HG02642 (cell line): Measurements from ENCODE around the gene TPM3.
A peak's percentile ranks its signal among the peaks of the same experiment; 100 is the strongest.
"Not testable (repeated sequence)": the region's sequence is repeated elsewhere in the genome, so short reads cannot be mapped to it uniquely, and the experiment has no call there.

Experiments
- ATAC-seq: cut with Tn5 transposase; IDR thresholded peaks from one replicate; pipeline ENCODE4 v1.9.1; 2021; ENCODE audit warnings: mild to moderate bottlenecking; ENCODE audit not compliant: unreplicated experiment, poor library complexity

The TPM3 gene

DNA sequence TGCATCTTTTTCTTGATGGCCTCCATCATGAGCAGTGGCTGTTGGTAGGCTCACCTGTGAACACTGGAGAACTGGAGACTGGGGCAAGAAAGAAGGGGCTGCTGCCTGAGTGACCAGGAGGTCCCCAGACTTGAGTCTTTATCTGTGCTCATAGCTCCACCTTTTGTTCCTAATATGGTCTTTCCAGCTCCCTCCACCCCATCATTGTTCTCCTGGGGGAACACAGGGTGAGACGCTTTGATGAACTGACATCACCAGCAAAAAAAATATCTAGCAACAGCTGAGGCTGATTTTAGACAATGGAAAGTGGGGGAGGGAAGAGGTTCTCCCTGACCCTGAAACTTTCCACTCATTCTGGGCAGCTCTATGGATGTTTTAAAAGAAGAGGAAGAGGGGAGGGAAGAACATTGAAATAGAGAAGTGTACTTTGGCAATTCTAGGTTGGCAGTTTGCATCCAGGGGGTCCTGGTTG is at the start of gene TPM3:
TPM3 (minus strand) TSS at position 111 of the 472 bp plus-strand sequence; CDS start at position 29, 82 bp downstream.
- no peak for ATAC-seq

DNA sequence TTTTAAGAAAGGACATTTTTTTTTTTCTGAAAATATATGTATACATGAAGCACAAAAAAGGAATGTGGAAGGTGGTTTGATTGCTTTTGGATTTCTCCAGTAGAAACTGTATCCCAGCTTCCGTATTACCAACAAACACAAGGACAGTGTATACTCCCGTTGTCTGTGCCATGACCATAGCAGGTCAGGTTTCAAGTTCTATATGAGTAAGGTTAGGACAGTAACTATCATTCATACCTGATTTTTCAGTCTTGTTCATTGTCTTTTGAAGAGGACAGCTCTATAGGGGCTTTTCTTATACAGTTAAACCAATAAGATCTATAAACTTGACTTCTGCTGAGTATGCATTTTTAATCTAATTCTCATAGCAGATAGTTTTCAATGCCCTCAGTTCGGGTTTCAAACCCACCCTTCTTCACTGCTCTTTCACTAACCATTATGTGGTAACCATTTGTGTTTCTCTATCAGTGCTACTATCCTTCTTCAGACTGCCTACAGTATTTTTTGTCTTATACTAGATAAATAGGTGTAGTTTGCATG is 48.5 kb upstream of the TPM3 start:
- no peak for ATAC-seq

DNA sequence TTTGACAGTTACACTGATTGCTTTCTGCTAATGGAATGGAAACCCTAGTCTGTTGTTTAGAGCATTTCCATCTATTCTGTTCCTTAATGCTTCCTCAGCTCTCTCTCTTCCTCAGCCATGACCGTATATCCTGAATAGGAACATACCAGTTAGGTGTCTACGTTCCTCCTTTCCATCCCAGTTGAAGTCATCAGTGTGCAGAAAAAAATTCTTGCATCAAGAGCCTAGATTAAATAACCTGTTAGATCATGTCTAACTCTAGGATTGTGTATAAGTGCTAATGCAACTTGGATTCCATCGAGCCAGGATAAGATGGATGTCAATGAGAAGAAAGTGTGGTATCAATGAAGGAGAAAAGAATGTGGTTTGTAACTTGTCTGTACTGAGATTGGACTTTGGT is 47.6 kb upstream of the TPM3 start:
- ATAC-seq, result no peak

DNA sequence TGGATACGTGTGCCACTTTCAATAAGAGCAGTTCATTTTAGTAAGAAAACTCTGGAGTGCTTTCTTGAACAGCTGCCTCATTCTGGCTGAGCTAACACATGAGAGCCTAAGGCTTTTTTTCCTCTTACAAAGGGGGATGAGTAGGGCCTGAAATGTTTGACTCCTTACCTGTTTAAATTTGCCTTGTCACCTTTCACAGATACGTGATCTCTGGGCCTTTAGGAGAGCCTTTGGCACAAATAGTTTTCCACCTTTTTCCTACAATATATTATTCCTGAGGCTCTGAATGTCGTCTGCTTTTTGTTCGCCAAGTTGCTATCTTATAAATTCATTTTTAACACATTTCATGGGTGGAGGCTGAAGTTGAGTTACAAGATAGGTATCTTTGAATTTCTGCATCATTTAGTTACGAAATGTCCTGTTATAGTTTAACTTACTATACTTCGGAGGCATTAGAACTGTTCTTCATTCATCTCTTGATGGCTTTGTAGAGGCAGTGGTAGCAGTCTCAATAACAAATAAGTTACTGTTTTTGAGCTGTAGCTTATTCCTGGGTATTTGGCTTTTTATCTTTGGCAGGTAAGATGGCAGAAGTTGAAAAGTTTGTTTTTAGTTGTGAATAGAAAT is 46.1 kb upstream of the TPM3 start:
- ATAC-seq, result no peak

DNA sequence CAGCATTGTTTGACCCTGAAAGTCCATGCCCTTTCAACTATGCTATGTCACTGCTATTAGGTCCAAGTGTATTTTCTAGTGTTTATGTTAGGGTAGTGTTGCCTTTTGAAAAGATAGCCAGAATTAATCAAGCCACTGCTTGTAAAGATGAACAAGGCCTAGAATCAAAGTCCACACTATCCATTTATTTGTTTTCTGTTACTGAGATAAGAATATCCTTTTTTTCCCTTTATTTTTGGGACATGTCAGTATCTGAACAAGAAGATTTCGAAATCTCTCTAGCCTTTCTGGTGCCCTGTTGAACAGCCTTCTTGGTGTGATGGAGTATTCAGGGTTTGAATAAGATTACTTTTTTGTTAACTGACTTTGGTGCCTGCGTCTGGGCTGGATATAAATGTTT is 45.5 kb upstream of the TPM3 start:
- ATAC-seq, result no peak

DNA sequence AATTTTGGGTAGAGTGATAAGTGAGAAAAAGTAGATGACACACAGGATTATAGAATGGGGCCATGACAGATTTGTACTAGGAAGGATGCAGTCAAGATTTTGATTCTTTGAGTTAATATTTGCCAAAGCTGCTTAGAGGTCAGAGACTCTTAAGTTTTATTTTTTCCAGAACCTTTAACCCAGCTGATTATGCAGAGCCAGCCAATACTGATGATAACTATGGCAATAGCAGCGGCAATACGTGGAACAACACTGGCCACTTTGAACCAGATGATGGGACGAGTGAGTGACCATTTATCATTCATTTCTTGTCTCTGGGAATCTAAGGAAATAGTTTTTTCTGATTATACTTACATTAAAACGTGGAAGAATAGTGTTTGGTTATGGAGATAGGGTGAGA is 45.0 kb upstream of the TPM3 start:
- ATAC-seq, result no peak

DNA sequence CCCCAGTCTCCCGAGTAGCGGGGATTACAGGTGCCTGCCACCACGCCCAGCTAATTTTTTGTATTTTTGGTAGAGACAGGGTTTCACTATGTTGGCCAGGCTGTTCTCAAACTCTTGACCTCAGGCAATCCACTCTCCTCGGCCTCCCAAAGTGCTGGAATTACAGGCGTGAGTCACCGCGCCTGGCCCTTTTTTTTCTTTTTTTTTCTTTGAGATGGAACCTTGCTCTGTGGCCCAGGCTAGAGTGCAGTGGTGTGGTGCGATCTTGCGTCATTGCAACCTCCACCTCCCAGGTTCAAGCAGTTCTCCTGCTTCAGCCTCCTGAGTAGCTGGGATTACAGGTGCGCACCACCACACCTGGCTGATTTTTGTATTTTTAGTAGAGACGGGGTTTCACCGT is 41.2 kb upstream of the TPM3 start:
- ATAC-seq, result not testable (repeated sequence)

DNA sequence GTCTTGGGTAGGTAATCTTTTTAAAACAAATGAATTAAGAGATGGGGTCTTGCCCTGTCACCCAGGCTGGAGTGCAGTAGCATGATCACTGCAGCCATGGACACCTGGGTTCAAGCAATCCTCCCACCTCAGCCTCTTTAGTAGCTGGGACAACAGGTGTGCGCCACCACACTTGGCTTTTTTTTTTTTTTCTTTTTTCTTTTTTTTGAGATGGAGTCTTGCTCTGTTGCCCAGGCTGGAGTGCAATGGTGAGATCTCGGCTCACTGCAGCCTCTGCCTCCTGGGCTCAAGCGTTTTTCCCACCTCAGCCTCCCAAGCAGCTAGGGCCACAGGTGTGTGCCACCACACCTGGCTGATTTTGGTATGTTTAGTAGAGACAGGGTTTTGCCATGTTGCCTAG is 39.2 kb upstream of the TPM3 start:
- not testable (repeated sequence) for ATAC-seq

DNA sequence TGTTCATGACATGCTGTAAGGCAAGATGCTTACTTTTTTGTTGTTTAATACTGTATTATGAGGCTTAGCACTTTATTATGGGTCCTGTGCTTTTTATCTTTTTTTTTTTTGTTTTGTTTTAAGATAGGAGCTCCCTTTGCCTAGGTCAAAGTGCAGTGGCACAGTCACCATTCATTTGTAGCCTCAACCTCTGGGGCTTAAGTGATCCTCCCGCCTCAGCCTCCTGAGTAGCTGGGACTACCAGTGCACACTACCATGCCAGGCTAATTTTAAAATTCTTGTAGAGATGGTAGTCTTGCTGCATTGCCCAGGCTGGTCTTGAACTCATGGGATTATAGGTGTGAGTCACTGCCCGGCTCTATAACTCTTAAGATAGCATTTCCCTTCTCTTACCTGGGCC is 33.5 kb upstream of the TPM3 start:
- ATAC-seq, result no peak

DNA sequence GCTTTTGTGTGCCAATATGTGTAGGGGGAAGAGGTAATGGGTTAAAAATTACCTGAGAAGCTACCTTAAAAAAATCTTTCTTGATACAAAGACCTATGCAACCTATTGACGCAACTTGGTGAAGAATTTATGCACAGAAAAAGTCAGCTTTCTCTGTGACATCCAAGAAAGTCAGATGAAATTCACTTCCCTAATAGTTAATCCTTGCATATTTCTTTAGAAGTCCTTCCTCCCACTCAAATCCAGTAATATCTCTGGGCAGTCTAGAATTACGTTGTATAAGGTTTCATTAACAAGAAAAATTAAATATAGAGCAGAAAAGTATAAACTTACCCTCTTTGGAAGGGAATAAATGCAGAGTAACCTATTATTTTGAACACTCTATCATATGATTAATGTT is 31.7 kb upstream of the TPM3 start:
- ATAC-seq, result no peak

DNA sequence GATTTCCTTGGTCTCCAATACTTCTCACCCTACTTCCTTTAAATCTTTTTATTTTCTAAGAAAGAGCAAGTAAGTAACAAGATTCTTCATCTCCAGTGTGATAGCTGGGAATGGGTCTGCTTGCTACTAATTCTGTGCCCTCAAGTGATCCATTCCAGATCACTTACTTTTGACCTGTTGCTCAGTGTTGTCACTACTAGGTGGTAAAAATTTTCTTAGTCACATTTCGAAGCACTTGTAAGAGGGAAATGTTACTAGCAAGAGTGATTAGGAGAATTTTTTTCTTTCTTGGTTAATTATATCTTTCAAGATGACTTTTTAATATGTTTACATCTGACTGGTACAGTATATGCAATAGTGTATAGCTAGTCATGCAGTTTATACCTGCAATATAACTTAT is 31.0 kb upstream of the TPM3 start:
- ATAC-seq, result no peak

DNA sequence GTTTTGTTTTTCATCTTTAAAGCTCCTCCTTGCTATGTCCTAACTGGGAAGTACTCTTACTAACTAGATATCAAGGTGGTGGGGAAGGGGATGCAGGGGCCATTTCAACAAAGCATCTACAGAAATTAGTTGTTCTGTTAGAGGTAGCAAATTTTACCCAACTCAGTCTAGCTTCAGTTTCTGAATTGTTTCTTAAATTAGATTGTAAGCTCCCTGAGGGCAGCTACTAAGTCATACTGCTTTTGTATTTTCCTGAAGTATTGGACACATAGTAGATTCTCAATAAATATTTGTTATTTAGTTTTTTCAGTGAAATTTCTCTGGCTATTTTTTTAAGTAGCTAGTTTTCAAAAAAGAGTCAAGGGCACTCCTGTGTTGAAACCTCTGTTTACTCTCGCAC is 30.6 kb upstream of the TPM3 start:
- ATAC-seq, result no peak

DNA sequence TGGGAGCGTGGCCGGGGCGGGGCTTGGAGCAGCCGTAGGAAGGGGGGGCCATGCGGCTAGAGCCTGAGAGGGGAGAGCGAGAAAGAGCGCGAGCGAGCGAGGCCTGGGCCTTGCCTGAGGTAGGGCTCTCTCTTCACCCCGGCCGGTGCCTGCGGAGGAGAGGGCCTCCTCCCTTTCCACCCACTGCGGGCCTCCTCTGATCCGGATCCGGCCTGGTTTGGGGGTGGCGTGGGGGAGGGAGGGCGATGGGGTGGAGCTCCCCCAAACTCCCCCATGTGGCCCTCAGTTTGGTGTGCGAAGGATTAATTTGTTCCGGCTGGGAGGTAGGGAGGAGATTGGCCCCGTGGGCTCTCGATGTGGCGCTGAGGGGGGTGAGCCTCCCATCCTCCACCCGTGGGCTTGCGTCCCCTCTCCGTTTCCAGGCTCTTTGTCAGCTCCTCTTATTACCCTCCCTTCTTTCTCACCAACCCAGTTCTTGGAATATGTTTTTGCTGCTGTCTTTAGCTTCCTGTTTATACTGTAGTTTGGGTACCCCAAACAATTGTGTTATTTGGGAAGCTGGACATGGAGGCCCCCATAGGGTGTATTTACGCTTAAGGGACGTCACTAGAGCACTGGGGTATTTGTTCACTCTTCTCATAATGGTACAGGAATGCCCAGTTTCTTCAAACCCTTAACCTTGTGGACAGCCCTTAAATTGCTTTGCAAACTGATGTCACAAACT is 29.5 kb upstream of the TPM3 start:
- ATAC-seq, result peak; percentile 23

DNA sequence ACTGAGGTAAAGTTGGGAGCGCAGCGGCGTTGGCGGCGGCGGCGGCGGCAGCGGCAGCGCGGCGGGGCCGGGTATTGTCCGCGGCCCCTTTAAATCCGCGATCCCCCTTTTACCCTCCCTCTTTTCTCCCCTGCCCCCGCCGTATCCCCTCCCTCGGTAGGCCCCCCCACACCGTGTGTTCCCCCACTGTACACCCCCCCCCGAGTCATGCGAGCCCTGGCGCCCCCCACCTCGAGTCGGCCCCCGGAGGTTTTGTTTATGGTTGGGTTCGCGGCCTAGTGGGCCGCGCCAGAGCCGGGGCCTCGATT is 29.0 kb upstream of the TPM3 start:
- no peak for ATAC-seq

DNA sequence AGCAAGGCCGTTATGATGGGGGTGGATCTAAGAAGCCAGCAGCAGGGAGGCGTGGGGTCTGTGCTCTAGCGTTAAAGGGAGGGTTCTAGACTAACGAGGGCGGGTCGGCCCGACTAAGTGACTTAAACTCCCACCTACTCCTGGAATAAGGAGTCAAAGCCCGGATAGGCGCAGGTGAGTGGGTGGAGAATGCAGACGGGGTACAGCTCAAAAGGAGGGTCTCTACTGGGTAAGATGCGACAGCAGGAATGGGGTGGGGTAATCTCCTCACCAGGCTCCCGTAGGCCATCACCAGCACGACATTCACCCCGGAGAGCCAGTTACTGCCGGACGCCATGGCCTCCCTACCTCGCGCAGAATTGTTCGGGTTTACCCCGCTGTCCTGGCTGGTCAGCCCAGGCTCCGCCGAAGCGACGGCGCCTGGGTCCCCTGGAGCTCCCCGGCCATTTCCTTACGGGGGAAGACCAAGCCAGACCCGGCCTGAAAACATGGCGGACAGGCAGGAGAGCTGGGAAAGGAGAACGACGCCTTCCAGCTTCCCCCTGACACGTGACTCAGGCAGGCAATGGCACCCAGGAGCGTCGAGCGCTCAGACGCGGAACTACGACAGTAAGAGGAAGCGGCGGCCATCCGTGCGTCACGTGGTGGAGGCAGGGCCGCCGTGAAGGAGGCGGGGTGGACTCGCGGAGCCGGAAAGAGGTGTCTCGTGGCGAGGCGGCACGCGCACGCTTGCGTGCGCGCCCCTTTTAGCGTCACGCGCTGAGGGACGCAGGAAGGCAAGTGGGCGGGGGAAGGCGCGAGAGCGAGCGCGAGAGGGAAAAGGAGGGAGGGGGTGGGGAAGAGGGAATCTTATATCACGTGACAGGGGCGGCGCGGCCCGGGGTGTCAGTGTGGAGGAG is 28.4 kb upstream of the TPM3 start, which contains the start of gene UBAP2L:
UBAP2L (plus strand) TSS at position 885 of the 899 bp plus-strand sequence. CDS start 4,169 bp downstream, outside the sequence.
- peak; percentile 94 for ATAC-seq

DNA sequence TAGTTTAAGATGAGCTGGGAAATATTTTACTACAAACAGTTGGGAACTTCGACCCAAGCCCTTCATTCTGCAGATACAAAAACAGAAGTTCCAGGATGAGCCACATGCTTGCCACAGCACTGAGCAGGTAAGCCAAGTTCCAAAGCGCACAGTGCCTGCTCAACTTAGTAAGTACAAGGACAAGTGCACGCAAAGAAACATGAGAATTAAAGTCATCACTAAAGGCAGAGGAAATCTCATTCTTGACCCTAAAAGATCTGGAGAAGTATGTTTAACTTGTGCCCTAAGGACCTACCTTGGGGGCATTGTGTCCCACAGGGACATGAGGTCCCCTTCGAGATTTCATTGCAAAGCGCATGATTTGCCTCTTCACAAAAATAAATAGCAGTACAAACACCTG is 27.6 kb upstream of the TPM3 start:
- no peak for ATAC-seq

DNA sequence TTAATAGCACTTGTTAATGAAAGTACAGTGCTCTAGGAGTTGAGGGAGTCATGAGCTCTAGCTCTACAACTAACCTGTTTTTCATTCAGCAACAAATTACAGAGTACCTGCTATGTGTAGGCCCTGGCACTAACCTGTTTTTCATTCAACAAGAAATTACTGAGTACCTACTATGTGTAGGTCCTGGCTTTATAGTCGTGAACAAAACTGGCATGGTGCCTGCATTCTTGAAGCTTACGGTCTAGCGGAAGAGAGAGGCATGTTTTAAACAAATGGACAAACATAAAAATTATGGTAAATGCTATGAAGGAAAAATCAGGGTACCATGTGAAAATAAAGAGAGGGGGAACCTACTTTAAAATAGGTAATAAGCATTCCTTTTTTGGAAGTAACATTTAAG is 26.6 kb upstream of the TPM3 start:
- no peak for ATAC-seq

DNA sequence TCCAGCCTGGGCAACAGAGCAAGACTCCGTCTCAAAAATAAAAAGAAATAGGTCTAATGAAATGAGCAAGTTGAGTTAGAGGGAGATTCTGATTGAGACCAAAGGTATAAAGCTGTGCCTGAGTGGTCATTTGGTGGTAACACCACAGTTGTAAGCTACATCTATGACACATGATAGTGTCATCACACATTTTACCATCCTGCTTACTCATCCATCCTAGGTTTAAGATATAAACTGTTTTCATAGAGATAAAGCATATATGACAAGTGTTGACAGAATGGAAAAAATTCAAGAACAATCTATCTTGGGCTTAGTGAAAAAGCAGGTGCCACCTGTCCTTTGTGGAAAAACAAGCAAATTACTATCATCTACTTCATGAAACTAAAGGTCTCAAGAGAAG is 21.4 kb upstream of the TPM3 start:
- no peak for ATAC-seq

DNA sequence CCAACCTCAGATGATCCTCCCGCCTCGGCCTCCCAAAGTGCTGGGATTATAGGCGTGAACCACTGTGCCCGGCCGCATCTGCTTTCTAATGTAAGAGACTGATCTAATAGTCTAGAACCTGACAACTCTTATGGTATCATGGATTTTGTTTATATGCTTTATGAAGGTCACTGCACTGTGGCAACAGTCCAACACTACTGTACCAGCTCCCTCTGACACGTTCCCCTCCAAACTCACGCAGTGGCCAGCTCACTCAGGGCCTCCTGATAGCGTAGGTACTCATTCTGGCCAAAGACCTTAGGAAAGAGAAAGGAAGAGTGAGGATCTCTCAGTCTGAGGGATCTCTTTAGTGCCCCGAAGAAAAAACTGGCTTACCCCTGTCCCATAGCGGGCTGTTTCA is 20.2 kb upstream of the TPM3 start:
- no peak for ATAC-seq

DNA sequence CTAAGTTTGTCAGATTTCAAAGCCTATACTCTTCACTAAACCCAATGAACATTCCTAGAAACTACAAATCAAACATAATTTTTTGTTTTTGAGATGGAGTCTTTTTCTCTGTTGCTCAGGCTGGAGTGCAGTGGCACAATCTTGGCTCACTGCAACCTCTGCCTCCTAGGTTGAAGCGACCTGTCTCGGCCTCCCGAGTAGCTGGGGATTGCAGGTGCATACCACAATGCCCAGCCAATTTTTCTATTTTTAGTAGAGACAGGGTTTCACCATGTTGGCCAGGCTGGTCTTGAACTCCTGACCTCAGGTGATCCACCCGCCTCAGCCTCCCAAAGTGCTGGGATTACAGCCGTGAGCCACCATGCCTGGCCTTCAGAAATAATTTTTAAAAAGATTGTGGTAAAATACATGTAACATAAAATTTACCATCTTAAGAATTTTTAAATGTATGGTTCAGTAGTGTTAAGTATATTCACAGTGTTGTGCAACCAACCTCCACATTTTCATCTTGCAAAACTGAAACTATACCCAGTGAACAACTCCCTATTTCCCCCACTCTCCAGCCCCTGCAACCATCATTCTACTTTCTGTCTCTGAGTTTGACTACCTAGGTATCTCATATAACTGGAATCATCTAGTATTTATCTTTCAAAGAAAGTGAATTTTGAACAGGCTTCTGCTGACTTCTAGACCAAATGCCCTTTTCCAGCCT is 16.9 kb upstream of the TPM3 start:
- no peak for ATAC-seq
